H9 (cell line): ENCODE measurements around the gene DLG2. TPM values are rescaled to one million over a fixed set of nuclear protein-coding genes. Genes with fewer than 3 reads are reported as not detected.

Source experiments
- DNase-seq: peaks from one replicate; pipeline ENCODE4 v3.0.0-alpha.2; 2017
- H2AFZ ChIP-seq: one replicate; pipeline ENCODE4 v1.6.1; 2013; ENCODE audit warnings: mild to moderate bottlenecking, low read length, control low read depth, moderate library complexity
- H2AK5ac ChIP-seq: 2 replicates; pipeline ENCODE4 v1.6.1; 2013; ENCODE audit warnings: low read length, control low read depth, mixed read lengths; ENCODE audit not compliant: insufficient read length
- H2BK120ac ChIP-seq: one replicate; pipeline ENCODE4 v1.6.1; 2013; ENCODE audit warnings: low read depth, mild to moderate bottlenecking, low read length, control low read depth, inconsistent platforms; ENCODE audit not compliant: poor library complexity, severe bottlenecking
- H2BK12ac ChIP-seq: 2 replicates; pipeline ENCODE4 v1.6.1; 2013; ENCODE audit warnings: low read length, control low read depth, mixed read lengths, low read depth; ENCODE audit not compliant: insufficient read length
- H2BK15ac ChIP-seq: 2 replicates; pipeline ENCODE4 v1.6.1; 2013; ENCODE audit warnings: low read depth, low read length, control low read depth
- H2BK20ac ChIP-seq: one replicate; pipeline ENCODE4 v1.6.1; 2013; ENCODE audit warnings: low read depth, mild to moderate bottlenecking, low read length, control low read depth, inconsistent platforms; ENCODE audit not compliant: poor library complexity, severe bottlenecking
- H2BK5ac ChIP-seq: 2 replicates; pipeline ENCODE4 v1.6.1; 2013; ENCODE audit warnings: low read length, control low read depth, mixed read lengths; ENCODE audit not compliant: insufficient read length
- H3K14ac ChIP-seq: 2 replicates; pipeline ENCODE4 v1.6.1; 2013; ENCODE audit warnings: low read length, control low read depth; ENCODE audit not compliant: insufficient read depth
- H3K18ac ChIP-seq: 2 replicates; pipeline ENCODE4 v1.6.1; 2013; ENCODE audit warnings: low read depth, mild to moderate bottlenecking, mixed read lengths, low read length, control low read depth; ENCODE audit not compliant: insufficient read length
- H3K23ac ChIP-seq: 2 replicates; pipeline ENCODE4 v1.6.1; 2013; ENCODE audit warnings: low read length, control low read depth, mixed read lengths, low read depth; ENCODE audit not compliant: insufficient read length
- H3K23me2 ChIP-seq: 2 replicates; pipeline ENCODE4 v1.6.1; 2013; ENCODE audit warnings: low read depth, mild to moderate bottlenecking, mixed read lengths, low read length, control low read depth; ENCODE audit not compliant: insufficient read length, poor library complexity, severe bottlenecking
- H3K27ac ChIP-seq: 2 replicates; pipeline ENCODE4 v1.5.1; 2013; ENCODE audit warnings: low read length, control low read depth, mixed read lengths, low read depth; ENCODE audit not compliant: insufficient read length
- H3K27me3 ChIP-seq: 2 replicates; pipeline ENCODE4 v1.6.1; 2013; ENCODE audit warnings: low read length, control low read depth, inconsistent platforms; ENCODE audit not compliant: insufficient read depth
- H3K4ac ChIP-seq: 2 replicates; pipeline ENCODE4 v1.6.1; 2013; ENCODE audit warnings: low read depth, mild to moderate bottlenecking, control low read depth, inconsistent platforms, low read length, moderate library complexity
- H3K4me1 ChIP-seq: 2 replicates; pipeline ENCODE4 v1.6.1; 2013; ENCODE audit warnings: low read length, control low read depth, inconsistent platforms; ENCODE audit not compliant: insufficient read depth
- H3K4me2 ChIP-seq: 2 replicates; pipeline ENCODE4 v1.6.1; 2013; ENCODE audit warnings: low read length, control low read depth, mixed read lengths; ENCODE audit not compliant: insufficient read length, insufficient read depth
- H3K56ac ChIP-seq: 2 replicates; pipeline ENCODE4 v1.6.1; 2013; ENCODE audit warnings: low read depth, mild to moderate bottlenecking, mixed read lengths, low read length, control low read depth; ENCODE audit not compliant: insufficient read length
- H3K79me1 ChIP-seq: 2 replicates; pipeline ENCODE4 v1.6.1; 2013; ENCODE audit warnings: low read depth, mild to moderate bottlenecking, moderate library complexity, low read length, control low read depth, inconsistent platforms; ENCODE audit not compliant: insufficient read depth, poor library complexity, severe bottlenecking
- H3K79me2 ChIP-seq: 2 replicates; pipeline ENCODE4 v1.6.1; 2013; ENCODE audit warnings: low read length, control low read depth, inconsistent platforms; ENCODE audit not compliant: insufficient read depth
- H3K9ac ChIP-seq: 2 replicates; pipeline ENCODE4 v1.6.1; 2013; ENCODE audit warnings: low read length, control low read depth, mixed read lengths; ENCODE audit not compliant: insufficient read length; ENCODE audit errors: extremely low read depth
- H3K9me3 ChIP-seq: one replicate; pipeline ENCODE4 v1.6.1; 2013; ENCODE audit warnings: low read depth, low read length, inconsistent platforms; ENCODE audit not compliant: control insufficient read depth
- H3T11ph ChIP-seq: one replicate; pipeline ENCODE4 v1.6.1; 2013; ENCODE audit warnings: mild to moderate bottlenecking, low read length, control low read depth, inconsistent platforms
- H4K20me1 ChIP-seq: one replicate; pipeline ENCODE4 v1.6.1; 2013; ENCODE audit not compliant: control insufficient read depth, insufficient read length, insufficient read depth
- H4K5ac ChIP-seq: 2 replicates; pipeline ENCODE4 v1.6.1; 2013; ENCODE audit warnings: low read depth, mild to moderate bottlenecking, mixed read lengths, low read length, control low read depth; ENCODE audit not compliant: insufficient read length
- H4K8ac ChIP-seq: replicated peaks from 2 replicates; pipeline ENCODE4 v1.6.1; 2013; ENCODE audit warnings: low read length, control low read depth, mixed read lengths, low read depth; ENCODE audit not compliant: insufficient read length
- H4K91ac ChIP-seq: 2 replicates; pipeline ENCODE4 v1.6.1; 2013; ENCODE audit warnings: low read depth, mild to moderate bottlenecking, moderate library complexity, mixed read lengths, low read length, control low read depth; ENCODE audit not compliant: insufficient read length
- H3K27ac Mint-ChIP-seq, 3 experiments: 2 replicates in 2 of 3; 3 replicates in 1 of 3; pipeline ENCODE4 v1.8.0; 2020 to 2021; ENCODE audit warnings: mixed read lengths in 3 of 3, mild to moderate bottlenecking in 1 of 3, moderate library complexity in 1 of 3
- H3K27me3 Mint-ChIP-seq: 2 replicates; pipeline ENCODE4 v1.8.0; 2021; ENCODE audit warnings: low read depth, mild to moderate bottlenecking, moderate library complexity, mixed read lengths
- H3K36me3 Mint-ChIP-seq, 3 experiments: 2 replicates in 2 of 3; 3 replicates in 1 of 3; pipeline ENCODE4 v1.8.0; 2020 to 2021; ENCODE audit warnings: low read depth in 3 of 3, mixed read lengths in 3 of 3; ENCODE audit not compliant: insufficient read depth in 1 of 3
- H3K4me1 Mint-ChIP-seq, 2 experiments: 2 replicates each; pipeline ENCODE4 v1.8.0; 2020; ENCODE audit warnings: mixed read lengths in 2 of 2
- H3K4me3 Mint-ChIP-seq, 2 experiments: 2 replicates in 1 of 2; 3 replicates in 1 of 2; pipeline ENCODE4 v1.8.0; 2020 to 2021; ENCODE audit warnings: mild to moderate bottlenecking in 2 of 2, mixed read lengths in 2 of 2, moderate library complexity in 1 of 2
- H3K9me3 Mint-ChIP-seq, 2 experiments: 2 replicates in 1 of 2; 3 replicates in 1 of 2; pipeline ENCODE4 v1.8.0; 2020; ENCODE audit warnings: mild to moderate bottlenecking in 2 of 2, mixed read lengths in 2 of 2, moderate library complexity in 1 of 2
- CTCF ChIP-seq: fragments of 200-600 bp; sonication (generic); conservative IDR thresholded peaks from 3 replicates; pipeline ENCODE4 v1.8.0; 2021; ENCODE audit warnings: antibody characterized with exemption, mild to moderate bottlenecking
- WGBS: extraction: QIAGEN DNeasy Blood & Tissue Kit; methylation state at CpG from one replicate; pipeline ENCODE4 v1.1.7; 2013; ENCODE audit warnings: missing lambda C conversion rate, low lambda C conversion rate, mixed read lengths; ENCODE audit not compliant: insufficient read length; ENCODE audit errors: extremely low coverage; 5-methylcytosine and 5-hydroxymethylcytosine counted together
- total RNA-seq: library from RNA; stranded (reverse); gene quantifications from 2 replicates; pipeline ENCODE4 v1.2.1, GENCODE V29; 2021

DLG2 gene
- total RNA-seq, 1 experiment from 2014 or later: 8.0 TPM

- WGBS: no CpG with 5 or more reads among the region's 3 CpGs
- H3K9ac ChIP-seq: no peak overlapping the region
- no peak for DNase-seq
- no peaks in the 10 kb centered on the region for H3K79me1 ChIP-seq
- no peak overlapping the region for H3K4me2 ChIP-seq
- H3K23me2 ChIP-seq: no peaks in the 10 kb centered on the region
- H3K4me1 ChIP-seq: no peaks in the 10 kb centered on the region; the same call in 1 of the 2 replicates
- H4K8ac ChIP-seq: no peak overlapping the region
- Mint-ChIP-seq H3K36me3 (peaks cover 3 to 13% (median 8%) of the 10 kb centered on the region in 3 experiments; a peak in 5 of 7 replicates), H3K4me1 (peaks cover 22 to 23% of the 10 kb centered on the region in 2 experiments), H3K9me3 (peaks cover 8% of the 10 kb centered on the region in 2 experiments; a peak in 4 of 5 replicates), H3K4me3 (no peak overlapping the region), H3K27me3 (no peaks in the 10 kb centered on the region), H3K27ac (peak overlapping the region in 2 of 3 experiments; percentile 1 to 66; a peak in 1 of 7 replicates)
- peak overlapping the region; percentile 56 for H2AFZ ChIP-seq
- H3K4ac ChIP-seq: no peak overlapping the region
- no peak for TF ChIP-seq CTCF
- no peak overlapping the region for H2BK5ac ChIP-seq
- no peak overlapping the region for H3K18ac ChIP-seq
- H4K5ac ChIP-seq: no peak overlapping the region
- H2BK12ac ChIP-seq: no peak overlapping the region
- no peaks in the 10 kb centered on the region for H4K20me1 ChIP-seq
- H4K91ac ChIP-seq: no peak overlapping the region
- no peak overlapping the region for H3K23ac ChIP-seq
- H3T11ph ChIP-seq: no peak overlapping the region
- no peak overlapping the region for H3K14ac ChIP-seq
- H2BK15ac ChIP-seq: no peak overlapping the region
- H3K79me2 ChIP-seq: no peaks in the 10 kb centered on the region
- H3K27ac ChIP-seq: no peak overlapping the region
- no peak overlapping the region for H2AK5ac ChIP-seq
- no peaks in the 10 kb centered on the region for H3K9me3 ChIP-seq
- no peak overlapping the region for H3K56ac ChIP-seq
- H2BK120ac ChIP-seq: no peak overlapping the region
- no peaks in the 10 kb centered on the region for H3K27me3 ChIP-seq
- H2BK20ac ChIP-seq: no peak overlapping the region
These were observed 679.1 kb downstream of the DLG2 start for GRCh38 chr11:84947970-84948580.
